Activated CD8-positive, alpha-beta memory T cell treated with anti-CD3 and anti-CD28 coated beads for 4 hours (primary cell): Measurements from ENCODE around the gene PRDX5.

Source experiments
- DNase-seq, 2 donors: peaks; one replicate each; pipeline ENCODE4 v3.0.0-alpha.2; 2020; ENCODE audit warnings: low read depth in 2 of 2

The PRDX5 gene

DNA sequence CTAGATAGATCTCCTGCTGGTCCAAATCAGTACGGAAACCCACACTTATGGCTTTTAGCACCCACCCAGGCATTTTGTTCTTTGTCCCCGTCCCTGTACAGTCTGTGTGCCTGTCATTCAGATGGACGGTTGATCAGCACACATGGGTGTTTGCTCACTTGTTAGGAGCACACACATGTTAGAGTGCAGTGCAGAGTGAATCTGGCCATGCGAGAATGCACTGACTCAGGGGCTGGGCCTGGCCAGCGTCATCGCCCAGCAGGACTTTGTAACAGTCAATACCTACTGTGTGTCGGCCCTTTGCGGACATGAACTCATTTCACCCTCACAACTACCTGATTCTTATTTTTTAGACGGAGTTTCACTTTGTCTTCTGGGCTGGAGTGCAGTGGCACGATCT, 44.4 kb downstream of the PRDX5 start:
- DNase-seq, result no peak

DNA sequence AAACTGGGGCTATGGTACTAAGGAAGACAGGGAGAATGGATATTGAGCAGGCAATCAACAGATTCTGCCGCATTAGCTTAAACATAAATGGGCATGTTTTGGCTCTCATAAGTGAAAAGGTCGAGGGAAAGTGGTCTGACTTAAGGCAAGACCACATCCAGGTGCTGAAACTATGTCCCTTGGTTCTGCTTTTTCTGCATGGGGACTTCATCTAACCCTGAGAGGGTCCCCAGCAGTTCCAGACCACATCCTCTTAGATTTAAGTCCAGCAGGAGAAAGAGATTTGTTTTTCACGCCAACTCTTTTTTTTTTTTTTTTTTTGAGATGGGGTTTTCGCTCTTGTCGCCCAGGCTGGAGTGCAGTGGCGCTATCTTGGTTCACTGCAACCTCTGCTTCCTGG, 46.5 kb downstream of the PRDX5 start:
- no peak for DNase-seq

DNA sequence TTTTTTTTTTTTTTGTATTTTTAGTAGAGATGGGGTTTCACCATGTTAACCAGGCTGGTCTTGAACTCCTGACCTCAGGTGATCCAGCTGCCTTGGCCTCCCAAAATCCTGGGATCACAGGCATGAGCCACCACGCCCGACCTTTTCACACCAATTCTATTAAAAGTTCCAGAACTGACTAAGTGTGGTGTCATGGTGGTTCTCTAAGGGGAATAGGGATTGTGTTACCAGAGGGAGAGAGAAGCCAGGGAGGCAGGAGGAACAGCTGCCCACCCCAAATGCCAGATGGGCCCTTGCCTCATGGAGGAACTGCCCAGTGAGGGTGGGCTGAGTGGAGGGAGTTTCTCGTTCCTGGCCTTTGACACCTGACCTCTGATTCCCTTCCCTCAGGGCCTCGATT, 47.0 kb downstream of the PRDX5 start:
- DNase-seq, result no peak

DNA sequence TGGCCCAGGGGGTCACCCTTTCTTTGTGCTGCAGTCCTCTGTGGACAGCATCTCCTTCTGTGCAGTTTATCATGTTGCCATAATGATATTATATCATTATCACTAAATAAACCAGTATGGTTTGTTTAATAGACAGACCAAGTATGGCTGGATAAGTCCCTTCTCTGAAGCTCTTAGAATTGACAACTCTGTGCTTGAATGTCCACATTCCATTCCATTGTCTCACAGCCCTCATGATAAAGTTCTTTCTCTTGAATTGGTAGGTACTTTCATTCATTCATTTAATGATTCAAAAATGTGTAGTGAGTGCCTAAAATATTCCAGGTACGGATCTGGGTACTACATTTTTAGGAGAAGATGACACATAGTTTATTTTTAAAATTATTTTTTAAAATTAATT, 48.8 kb downstream of the PRDX5 start:
- DNase-seq, result no peak

DNA sequence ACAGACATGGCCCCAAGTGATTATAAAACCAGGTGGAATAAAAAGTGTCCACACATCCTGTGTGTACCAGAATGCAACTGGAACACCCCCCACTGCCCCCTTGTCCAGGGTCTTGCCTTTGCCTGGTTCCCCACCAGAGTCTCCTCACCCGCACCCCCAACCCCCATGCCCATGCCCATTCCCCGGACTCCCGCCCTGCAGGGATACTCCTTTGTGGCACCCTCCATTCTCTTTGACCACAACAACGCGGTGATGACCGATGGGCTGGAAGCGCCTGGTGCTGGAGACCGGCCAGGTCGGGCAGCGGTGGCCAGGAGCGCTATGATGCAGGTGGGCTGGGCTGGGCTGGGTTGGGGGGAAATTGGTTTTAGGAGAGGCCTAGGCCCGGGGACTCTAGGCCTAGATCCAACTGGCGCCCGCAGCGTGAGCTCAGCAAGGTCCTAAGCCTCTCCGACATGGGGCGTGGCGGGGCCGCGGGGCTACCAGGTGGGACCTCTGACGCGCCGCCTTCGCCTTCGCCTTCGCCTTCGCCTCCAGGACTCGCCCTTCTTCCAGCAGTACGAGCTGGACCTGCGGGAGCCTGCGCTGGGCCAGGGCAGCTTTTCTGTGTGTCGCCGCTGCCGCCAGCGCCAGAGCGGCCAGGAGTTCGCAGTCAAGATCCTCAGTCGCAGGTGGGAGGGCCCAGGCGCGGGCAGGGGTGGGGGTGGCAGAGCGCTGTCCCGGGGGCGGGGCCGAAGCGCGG, 50.2 kb downstream of the PRDX5 start:
- DNase-seq, result no peak

DNA sequence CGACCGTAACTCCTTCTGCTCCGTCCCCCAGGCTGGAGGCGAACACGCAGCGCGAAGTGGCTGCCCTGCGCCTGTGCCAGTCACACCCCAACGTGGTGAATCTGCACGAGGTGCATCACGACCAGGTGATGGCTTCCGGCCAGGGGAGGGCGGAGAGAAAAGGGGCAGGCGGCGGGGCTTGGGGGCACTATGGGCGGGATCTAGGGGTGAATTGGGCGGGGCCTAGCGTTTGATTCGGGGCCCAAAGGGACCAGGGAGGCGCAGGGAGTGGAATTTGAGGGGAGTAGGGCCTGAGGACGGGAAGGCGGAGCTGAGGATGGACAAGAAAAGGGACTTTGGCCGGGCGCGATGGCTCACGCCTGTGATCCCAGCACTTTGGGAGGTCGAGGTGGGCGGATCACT, 50.8 kb downstream of the PRDX5 start:
- no peak for DNase-seq

DNA sequence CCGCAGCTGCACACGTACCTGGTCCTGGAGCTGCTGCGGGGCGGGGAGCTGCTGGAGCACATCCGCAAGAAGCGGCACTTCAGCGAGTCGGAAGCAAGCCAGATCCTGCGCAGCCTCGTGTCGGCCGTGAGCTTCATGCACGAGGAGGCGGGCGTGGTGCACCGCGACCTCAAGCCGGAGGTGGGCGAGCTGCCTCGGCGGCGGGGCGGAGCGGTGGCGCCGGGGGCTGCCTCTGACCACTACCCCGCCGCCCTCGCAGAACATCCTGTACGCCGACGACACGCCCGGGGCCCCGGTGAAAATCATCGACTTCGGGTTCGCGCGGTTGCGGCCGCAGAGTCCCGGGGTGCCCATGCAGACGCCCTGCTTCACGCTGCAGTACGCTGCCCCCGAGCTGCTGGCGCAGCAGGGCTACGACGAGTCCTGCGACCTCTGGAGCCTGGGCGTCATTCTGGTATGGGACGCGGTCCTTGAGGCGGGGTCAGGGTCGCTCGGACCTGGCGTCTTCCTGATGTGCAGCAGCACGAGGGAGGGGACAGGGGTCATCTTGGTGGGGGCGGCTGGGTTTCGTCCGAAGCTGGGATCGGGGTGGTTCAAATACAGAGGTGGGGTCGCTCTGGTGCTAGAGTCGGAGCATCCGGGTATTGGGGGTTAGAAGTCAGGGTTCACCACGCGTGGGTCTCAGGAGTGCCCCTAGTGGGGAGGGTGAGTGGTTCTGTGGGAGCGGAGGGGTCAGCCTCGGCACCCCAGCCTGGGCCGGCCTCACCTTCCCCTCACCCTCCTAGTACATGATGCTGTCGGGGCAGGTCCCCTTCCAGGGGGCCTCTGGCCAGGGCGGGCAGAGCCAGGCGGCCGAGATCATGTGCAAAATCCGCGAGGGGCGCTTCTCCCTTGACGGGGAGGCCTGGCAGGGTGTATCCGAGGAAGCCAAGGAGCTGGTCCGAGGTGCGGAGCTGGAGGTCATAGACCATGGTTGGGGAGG, 51.8 kb downstream of the PRDX5 start:
- no peak for DNase-seq

DNA sequence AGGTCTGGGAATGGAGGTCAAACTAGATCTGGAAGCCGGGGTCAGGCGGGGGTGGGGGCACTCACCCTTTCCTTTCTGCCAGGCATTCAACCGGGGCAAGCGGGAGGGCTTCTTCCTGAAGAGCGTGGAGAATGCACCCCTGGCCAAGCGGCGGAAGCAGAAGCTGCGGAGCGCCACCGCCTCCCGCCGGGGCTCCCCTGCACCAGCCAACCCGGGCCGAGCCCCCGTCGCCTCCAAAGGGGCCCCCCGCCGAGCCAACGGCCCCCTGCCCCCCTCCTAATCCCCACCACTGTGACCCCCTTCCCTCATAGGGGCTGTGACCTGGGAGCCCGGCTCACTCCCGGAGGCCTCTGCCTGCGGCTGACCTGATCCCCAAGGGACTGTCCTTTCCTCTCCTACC, 53.3 kb downstream of the PRDX5 start:
- DNase-seq, result no peak
